GM23248 (cell line): ENCODE measurements around the gene FBXO40. TPM values are rescaled to one million over a fixed set of nuclear protein-coding genes. Genes with fewer than 3 reads are reported as not detected.
A peak's percentile ranks its signal among the peaks of the same experiment; 100 is the strongest.

Source experiments
- DNase-seq: peaks from one replicate; pipeline ENCODE4 v3.0.0-alpha.2; 2015
- H2AFZ ChIP-seq: fragments of 200-600 bp; sonication (generic); 2 replicates; pipeline ENCODE4 v1.6.1; 2016; ENCODE audit warnings: antibody characterized with exemption
- H3F3A ChIP-seq: fragments of 200-600 bp; sonication (generic); 2 replicates; pipeline ENCODE4 v1.6.1; 2016; ENCODE audit warnings: mild to moderate bottlenecking, antibody characterized with exemption, mixed run types; ENCODE audit not compliant: insufficient read depth
- H3K27ac ChIP-seq: fragments of 200-600 bp; sonication (generic); 2 replicates; pipeline ENCODE4 v1.5.1; 2016; ENCODE audit warnings: mild to moderate bottlenecking
- H3K27me3 ChIP-seq: fragments of 200-600 bp; sonication (generic); replicated peaks from 2 replicates; pipeline ENCODE4 v1.6.1; 2016; ENCODE audit warnings: mild to moderate bottlenecking; ENCODE audit not compliant: insufficient read depth
- H3K36me3 ChIP-seq: fragments of 200-600 bp; sonication (generic); 2 replicates; pipeline ENCODE4 v1.6.1; 2016; ENCODE audit warnings: low read depth, mild to moderate bottlenecking
- H3K4me1 ChIP-seq: fragments of 200-600 bp; sonication (generic); 2 replicates; pipeline ENCODE4 v1.6.1; 2016; ENCODE audit warnings: mild to moderate bottlenecking; ENCODE audit not compliant: insufficient read depth
- H3K4me2 ChIP-seq: fragments of 200-600 bp; sonication (generic); one replicate; pipeline ENCODE4 v1.6.1; 2016; ENCODE audit warnings: mild to moderate bottlenecking; ENCODE audit not compliant: unreplicated experiment
- H3K4me3 ChIP-seq: fragments of 200-600 bp; sonication (generic); 2 replicates; pipeline ENCODE4 v1.5.1; 2016; ENCODE audit warnings: mild to moderate bottlenecking
- H3K79me2 ChIP-seq: fragments of 200-600 bp; sonication (generic); 2 replicates; pipeline ENCODE4 v1.6.1; 2016; ENCODE audit warnings: mild to moderate bottlenecking; ENCODE audit not compliant: insufficient read depth
- H3K9ac ChIP-seq: fragments of 200-600 bp; sonication (generic); 2 replicates; pipeline ENCODE4 v1.6.1; 2016; ENCODE audit warnings: mild to moderate bottlenecking
- H3K9me2 ChIP-seq: fragments of 200-600 bp; sonication (generic); 2 replicates; pipeline ENCODE4 v1.6.1; 2016; ENCODE audit warnings: mixed run types, mild to moderate bottlenecking, moderate library complexity; ENCODE audit not compliant: insufficient read depth
- H3K9me3 ChIP-seq: fragments of 200-600 bp; sonication (generic); one replicate; pipeline ENCODE4 v1.6.1; 2017; ENCODE audit warnings: low read depth
- H4K20me1 ChIP-seq: fragments of 200-600 bp; sonication (generic); 2 replicates; pipeline ENCODE4 v1.6.0; 2016; ENCODE audit not compliant: insufficient read depth
- EZH2 ChIP-seq: fragments of 200-600 bp; sonication (generic); IDR thresholded peaks from 2 replicates; pipeline ENCODE4 v1.6.1; 2018; ENCODE audit warnings: antibody characterized with exemption, mild to moderate bottlenecking; ENCODE audit not compliant: insufficient read depth, poor library complexity, severe bottlenecking
- EZH2phosphoT487 ChIP-seq: fragments of 200-600 bp; sonication (generic); IDR thresholded peaks from 2 replicates; pipeline ENCODE4 v1.6.1; 2018; ENCODE audit warnings: antibody characterized with exemption, moderate library complexity, mild to moderate bottlenecking, low read depth; ENCODE audit not compliant: insufficient read depth
- WGBS, 2 experiments: methylation state at CpG; one replicate each; pipeline ENCODE4 v1.1.6; 2015 to 2017; ENCODE audit warnings: low lambda C conversion rate in 2 of 2, low coverage in 1 of 2; ENCODE audit errors: missing lambda C conversion rate in 2 of 2; 5-methylcytosine and 5-hydroxymethylcytosine counted together
- in situ Hi-C: fragments of 300-500 bp; cut with MboI; formaldehyde crosslinking; loops from 2 replicates; pipeline ENCODE4 v1.15.0; 2020
- polyA plus RNA-seq: library from polyadenylated mRNA; unstranded; fragments of >200 nt; fragmentation: Nextera tagmentation; extraction: Ambion mirVana; gene quantifications from 2 replicates; pipeline ENCODE4 v1.2.1, GENCODE V29; 2016
- total RNA-seq: library from RNA; depleted of rRNA; stranded (reverse); fragments of >200 nt; shearing (Covaris generic); gene quantifications from 2 replicates; pipeline ENCODE4 v1.2.3, GENCODE V29; 2014

The FBXO40 gene
- total and polyA plus RNA-seq, 2 experiments from 2014 or later = not detected

DNA sequence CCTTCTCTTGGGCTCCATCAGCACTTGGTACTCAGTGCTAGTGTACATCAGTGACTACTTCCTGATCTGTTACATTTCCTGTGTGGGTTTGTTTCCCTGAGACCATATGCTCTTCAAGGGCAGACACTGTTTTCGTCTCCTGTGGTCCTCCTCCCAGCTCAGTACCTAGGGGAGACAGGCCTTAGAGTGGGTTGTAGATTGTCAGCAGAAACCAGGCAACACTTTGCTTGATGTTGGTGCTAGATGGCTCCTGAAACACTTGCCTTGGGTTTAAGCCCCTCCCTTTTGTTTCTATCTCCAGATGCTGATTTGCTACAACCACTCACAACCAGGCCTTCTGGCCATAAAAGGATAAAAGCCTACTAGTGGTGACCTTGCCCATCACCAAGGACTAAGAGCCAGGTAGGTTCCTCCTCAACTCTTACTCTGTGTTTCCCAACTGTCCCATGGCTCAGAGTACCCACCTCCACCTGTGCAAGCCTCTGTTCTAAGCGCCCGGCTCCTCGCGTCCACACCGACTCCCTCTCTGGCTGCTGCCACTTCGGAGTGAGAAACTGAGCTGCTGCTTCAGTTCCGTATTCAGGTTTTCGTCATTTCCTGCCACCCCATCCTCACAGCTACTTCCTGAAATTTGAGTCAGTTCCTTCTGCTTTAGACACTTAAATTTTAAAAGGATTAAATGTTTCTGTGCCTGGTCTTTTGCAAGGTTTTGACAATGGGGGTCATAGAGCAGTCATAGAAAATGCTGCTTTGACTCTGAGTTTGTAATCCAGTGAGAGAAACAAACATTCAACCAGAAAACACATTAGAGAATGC lies 67.4 kb downstream of the FBXO40 start, which contains the start of gene HCLS1:
HCLS1 (minus strand) TSS at position 548 of the 816 bp plus-strand sequence. CDS start 2,556 bp downstream, outside the sequence.
- Histone ChIP-seq H3K36me3 (no peaks in the 10 kb centered on the region; the same call in 1 of the 2 replicates), H3K4me2 (peak within 1 kb of the TSS; percentile 59), H3K27ac (peak within 1 kb of the TSS; percentile 77), H3K4me1 (peaks cover 4% of the 10 kb centered on the region; the same call in 1 of the 2 replicates), H3K9ac (peak within 1 kb of the TSS; percentile 74), H3F3A (peaks cover 13% of the 10 kb centered on the region; the same call in 1 of the 2 replicates), H2AFZ (peak within 1 kb of the TSS; percentile 67), H3K27me3 (no peaks in the 10 kb centered on the region), H3K9me3 (no peaks in the 10 kb centered on the region), H3K79me2 (peaks cover 25% of the 10 kb centered on the region), H3K9me2 (no peaks in the 10 kb centered on the region), H3K4me3 (peak within 1 kb of the TSS; percentile 70), H4K20me1 (no peaks in the 10 kb centered on the region)
- WGBS, 2 experiments = 34 to 52% methylated on average over 9 of the region's 9 CpGs
- TF ChIP-seq EZH2phosphoT487 (no peak), EZH2 (no peak)
- DNase-seq = peak; percentile 66
- in situ Hi-C loops = no loop called here

DNA sequence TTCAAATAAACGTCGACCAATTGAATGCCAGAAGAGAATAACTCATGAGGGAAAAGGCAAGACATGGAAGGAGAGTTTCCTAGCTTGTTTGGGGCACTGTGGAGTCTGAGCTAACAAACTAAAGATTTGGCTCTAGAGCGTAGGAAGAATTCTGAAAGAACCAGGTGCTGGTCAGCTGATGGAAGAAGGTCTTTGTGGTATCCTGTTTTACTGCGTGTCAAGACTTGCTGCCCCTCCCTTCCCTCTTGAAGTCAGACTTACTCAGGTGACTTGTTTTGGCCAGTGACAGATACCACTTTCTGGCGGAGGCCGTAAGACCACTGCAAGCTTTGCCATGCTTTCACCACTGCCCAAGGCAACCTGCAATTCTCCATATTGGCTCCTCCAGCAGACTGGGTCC lies 68.2 kb downstream of the FBXO40 start:
- Histone ChIP-seq H4K20me1 (no peaks in the 10 kb centered on the region), H3K79me2 (peaks cover 25% of the 10 kb centered on the region), H3K27me3 (no peaks in the 10 kb centered on the region), H3K9me2 (no peaks in the 10 kb centered on the region), H3K9ac (no peak overlapping the region; the same call in 1 of the 2 replicates), H3K9me3 (no peaks in the 10 kb centered on the region), H3K4me2 (no peak overlapping the region), H3K4me1 (peaks cover 4% of the 10 kb centered on the region; the same call in 1 of the 2 replicates), H3K36me3 (peaks cover 6% of the 10 kb centered on the region; the same call in 1 of the 2 replicates), H3K27ac (peak overlapping the region; percentile 77), H3F3A (peaks cover 13% of the 10 kb centered on the region; the same call in 1 of the 2 replicates), H3K4me3 (no peak overlapping the region), H2AFZ (peak overlapping the region; percentile 67)
- no peak for DNase-seq
- in situ Hi-C loops = no loop called here
- WGBS, 2 experiments = 97 to 98% methylated on average over 6 of the region's 6 CpGs
- no peak for TF ChIP-seq EZH2
- no peak for TF ChIP-seq EZH2phosphoT487

DNA sequence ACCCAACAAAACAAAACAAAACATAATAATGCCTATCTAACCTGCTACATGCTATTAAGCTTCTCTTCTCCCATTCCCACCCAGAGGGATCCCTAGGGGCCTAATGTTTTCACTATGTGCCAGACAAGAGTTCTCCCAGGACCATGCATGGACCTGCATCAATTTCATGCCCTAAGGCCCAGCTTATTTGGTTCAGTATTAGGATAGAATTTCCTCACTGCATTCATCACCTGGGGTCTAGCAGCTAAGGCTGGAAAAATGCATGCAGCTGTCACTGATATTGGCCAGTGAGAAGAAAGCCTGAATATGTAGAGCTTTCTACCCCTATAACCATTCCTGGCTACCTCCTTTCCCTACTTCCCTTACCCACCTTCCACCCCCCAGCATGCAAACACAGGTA lies 69.6 kb downstream of the FBXO40 start:
- Histone ChIP-seq H3K4me3 (no peak overlapping the region), H2AFZ (no peak overlapping the region), H3K9me2 (no peaks in the 10 kb centered on the region), H3K27me3 (no peaks in the 10 kb centered on the region), H3K36me3 (peaks cover 19% of the 10 kb centered on the region; the same call in 1 of the 2 replicates), H3K4me2 (no peak overlapping the region), H4K20me1 (no peaks in the 10 kb centered on the region), H3K4me1 (peaks cover 4% of the 10 kb centered on the region; the same call in 1 of the 2 replicates), H3K9me3 (no peaks in the 10 kb centered on the region), H3K79me2 (peaks cover 24% of the 10 kb centered on the region), H3K27ac (no peak overlapping the region), H3F3A (peaks cover 13% of the 10 kb centered on the region; the same call in 1 of the 2 replicates), H3K9ac (no peak overlapping the region)
- no peak for DNase-seq
- in situ Hi-C loops = no loop called here
- no peak for TF ChIP-seq EZH2phosphoT487
- no peak for TF ChIP-seq EZH2

DNA sequence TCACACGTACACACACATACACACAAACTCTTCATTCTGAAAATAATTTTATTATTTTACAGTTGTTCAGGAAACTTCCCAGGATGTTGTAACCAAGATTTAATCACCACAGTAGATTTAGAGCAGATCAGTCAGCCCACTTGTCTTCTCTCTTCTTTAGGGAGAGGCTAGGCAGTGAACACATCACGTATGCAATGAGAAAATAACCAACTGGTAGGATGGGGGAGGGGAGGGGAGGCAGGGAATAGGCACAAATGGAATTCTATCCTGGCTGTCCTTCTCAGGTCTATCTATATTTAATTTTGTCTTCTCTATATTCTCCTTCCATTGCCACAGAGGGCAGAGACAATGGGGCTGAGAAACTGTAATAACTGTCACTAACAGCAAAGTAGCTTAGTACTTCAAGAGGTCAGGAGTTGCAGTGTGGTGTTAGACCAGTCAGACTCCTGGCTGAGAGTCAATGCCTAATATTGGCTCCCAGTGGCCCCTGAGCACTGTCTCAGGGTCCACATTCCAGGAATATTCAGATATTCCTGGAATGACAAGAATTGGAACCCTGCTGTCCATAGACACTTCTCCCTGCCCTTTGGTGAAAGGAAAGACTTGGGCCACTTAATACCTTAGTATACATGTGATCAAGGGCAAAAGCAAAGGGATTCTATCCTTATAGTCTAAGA lies 70.1 kb downstream of the FBXO40 start:
- TF ChIP-seq EZH2phosphoT487 (no peak), EZH2 (no peak)
- Histone ChIP-seq H4K20me1 (no peaks in the 10 kb centered on the region), H2AFZ (no peak overlapping the region), H3K4me1 (peaks cover 4% of the 10 kb centered on the region; the same call in 1 of the 2 replicates), H3K9me3 (no peaks in the 10 kb centered on the region), H3K9ac (no peak overlapping the region), H3K36me3 (peaks cover 24% of the 10 kb centered on the region; the same call in 1 of the 2 replicates), H3K27ac (no peak overlapping the region), H3K4me3 (no peak overlapping the region), H3F3A (peaks cover 13% of the 10 kb centered on the region; the same call in 1 of the 2 replicates), H3K79me2 (peaks cover 18% of the 10 kb centered on the region), H3K9me2 (no peaks in the 10 kb centered on the region), H3K4me2 (no peak overlapping the region), H3K27me3 (no peaks in the 10 kb centered on the region)
- WGBS, 2 experiments = 73 to 78% methylated on average over 2 of the region's 2 CpGs
- in situ Hi-C loops = no loop called here
- DNase-seq = no peak
